ENCODE results near the gene GPR55.

Gene GPR55

DNA sequence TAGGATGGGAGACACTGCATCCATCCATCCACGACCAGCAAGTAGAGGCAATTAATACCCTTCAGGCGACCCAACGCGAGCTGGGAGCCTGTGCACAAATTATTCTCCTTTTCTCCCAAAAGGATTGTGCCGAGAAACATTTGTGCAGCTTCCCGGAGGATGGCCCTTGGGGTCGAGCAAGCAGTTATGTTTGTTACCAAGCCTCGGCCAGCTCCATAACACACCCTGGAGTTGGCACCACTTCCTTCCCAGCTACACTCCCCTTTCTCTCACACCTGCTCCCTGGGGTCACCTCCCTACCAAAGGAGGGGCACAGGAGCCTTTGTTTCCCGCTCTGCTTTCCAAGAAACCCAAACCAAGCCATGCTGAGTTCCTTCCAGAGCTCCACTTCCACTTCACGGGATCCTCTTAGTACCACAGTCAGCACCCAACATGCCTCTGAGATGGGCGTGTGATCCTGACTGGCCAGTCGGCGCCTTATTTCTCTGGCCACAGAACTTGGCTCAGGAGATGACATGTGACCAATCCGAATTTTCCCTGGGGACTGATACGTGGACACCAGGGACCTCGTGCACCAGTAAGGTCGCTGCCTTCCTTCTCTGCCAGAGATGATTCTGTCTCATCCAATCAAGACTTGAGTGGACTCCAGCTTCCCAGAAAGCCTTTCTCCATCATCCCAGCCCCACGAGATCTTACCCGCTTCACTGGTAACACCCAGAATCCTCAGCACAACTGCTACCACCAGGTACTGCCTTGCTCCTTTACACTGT lies 28.5 kb downstream of the GPR55 start:
- H3K36me3 Mint-ChIP-seq (ENCODE audit: low read depth): no peaks in the 10 kb centered on the region
- no peak overlapping the region for H3K27ac Mint-ChIP-seq
- H3K4me1 Mint-ChIP-seq (ENCODE audit: low read depth): peaks cover 2% of the 10 kb centered on the region
- no peak overlapping the region for H3K4me3 Mint-ChIP-seq
- H3K9me3 Mint-ChIP-seq: no peaks in the 10 kb centered on the region
- H3K27me3 Mint-ChIP-seq (ENCODE audit: low read depth): peaks cover 35% of the 10 kb centered on the region

DNA sequence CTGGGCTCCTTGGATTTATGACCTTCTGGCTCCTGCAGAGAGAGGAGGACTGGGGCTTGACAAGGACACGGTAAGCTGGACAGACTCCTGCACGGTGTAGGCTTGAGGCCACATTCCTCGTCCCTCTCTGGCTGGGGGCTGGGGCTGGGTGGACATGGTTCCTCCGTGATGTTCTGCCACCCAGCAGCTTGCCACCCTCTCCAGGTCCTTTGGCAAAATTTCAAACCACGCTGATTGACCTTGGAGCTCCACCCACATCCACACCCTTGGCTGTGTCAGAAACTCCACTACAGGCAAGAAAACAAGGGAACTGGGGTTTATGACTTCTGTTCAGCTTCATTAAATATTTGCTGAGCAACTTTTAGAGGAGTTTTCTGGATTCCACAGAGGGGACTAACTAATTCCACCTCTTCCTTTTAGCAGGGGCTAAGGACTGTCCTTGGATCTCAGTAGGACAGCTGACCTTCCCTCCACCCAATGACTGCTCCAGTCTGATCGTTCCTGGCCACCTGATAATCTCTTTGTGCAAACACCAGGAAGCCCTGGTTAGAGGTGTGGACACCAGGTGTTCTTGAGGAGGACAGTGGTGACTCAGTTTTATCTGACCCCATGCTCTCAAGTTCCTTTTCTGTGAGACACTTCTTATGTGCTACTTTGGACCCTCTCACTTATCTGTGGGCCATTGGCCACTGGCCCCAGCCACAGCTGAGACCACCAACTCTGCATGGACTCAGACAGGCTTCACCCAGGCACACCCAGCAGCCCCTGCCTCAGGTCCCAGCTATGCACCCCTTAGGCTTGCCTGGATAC lies 29.3 kb downstream of the GPR55 start:
- peaks cover 2% of the 10 kb centered on the region for H3K4me1 Mint-ChIP-seq (ENCODE audit: low read depth)
- H3K27ac Mint-ChIP-seq: no peak overlapping the region
- no peak overlapping the region for H3K4me3 Mint-ChIP-seq
- H3K36me3 Mint-ChIP-seq (ENCODE audit: low read depth): no peaks in the 10 kb centered on the region
- peaks cover 42% of the 10 kb centered on the region for H3K27me3 Mint-ChIP-seq (ENCODE audit: low read depth)
- H3K9me3 Mint-ChIP-seq: no peaks in the 10 kb centered on the region

DNA sequence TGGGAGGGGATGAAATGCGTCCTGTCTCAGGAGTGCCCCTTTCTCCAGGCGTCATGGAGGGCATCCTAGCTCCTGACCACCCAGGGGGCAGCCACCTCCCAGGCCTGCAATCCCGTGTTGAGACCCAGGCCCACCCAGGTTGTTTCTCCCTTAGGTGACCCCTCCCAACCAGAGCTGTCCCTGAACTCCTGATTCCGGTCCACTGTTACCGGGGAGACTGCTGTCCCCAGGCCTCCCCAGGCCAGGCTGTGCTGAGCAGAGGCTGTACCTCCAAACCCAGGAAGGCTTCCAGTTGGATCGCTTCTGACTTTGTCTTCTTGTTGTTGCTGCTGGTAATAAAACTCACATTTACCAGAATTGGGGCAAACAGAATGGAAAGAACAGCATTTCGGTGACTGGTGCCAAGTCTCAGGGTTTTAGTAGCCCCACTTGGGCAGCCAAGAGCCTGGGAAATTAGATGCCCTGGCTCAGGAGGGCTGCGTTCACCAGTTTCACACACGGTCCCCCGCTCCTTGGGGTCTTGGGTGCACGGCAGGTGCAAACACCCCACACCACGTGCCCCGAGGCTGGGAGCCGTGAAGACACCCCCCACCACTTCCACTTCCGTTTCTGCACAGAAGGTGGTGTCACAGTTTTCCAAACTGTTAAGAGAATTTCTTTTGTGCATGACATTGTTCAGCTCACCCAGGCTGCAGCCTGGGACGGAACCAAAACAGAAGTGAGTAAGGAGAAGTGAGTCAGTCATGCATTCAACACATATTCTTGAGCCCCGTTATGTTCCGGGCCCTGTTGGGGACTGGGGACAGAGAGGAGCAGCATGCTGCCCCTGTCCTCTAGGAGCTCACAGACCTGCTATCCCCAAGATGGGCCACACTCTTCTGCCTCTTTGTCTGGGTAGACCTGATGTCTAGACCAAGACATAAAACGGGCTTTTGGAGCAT lies 30.9 kb downstream of the GPR55 start:
- Mint-ChIP-seq H3K4me3 (no peak overlapping the region), H3K9me3 (no peaks in the 10 kb centered on the region), H3K36me3 (ENCODE audit: low read depth) (no peaks in the 10 kb centered on the region), H3K4me1 (ENCODE audit: low read depth) (peaks cover 2% of the 10 kb centered on the region), H3K27ac (no peak overlapping the region), H3K27me3 (ENCODE audit: low read depth) (peaks cover 39% of the 10 kb centered on the region)

- Mint-ChIP-seq H3K27me3 (ENCODE audit: low read depth) (peaks cover 39% of the 10 kb centered on the region), H3K27ac (no peak overlapping the region), H3K9me3 (no peaks in the 10 kb centered on the region), H3K4me1 (ENCODE audit: low read depth) (peaks cover 2% of the 10 kb centered on the region), H3K4me3 (no peak overlapping the region), H3K36me3 (ENCODE audit: low read depth) (no peaks in the 10 kb centered on the region)
Observed at GRCh38 chr2:230893338-230893737, 31.7 kb downstream of the GPR55 start.

DNA sequence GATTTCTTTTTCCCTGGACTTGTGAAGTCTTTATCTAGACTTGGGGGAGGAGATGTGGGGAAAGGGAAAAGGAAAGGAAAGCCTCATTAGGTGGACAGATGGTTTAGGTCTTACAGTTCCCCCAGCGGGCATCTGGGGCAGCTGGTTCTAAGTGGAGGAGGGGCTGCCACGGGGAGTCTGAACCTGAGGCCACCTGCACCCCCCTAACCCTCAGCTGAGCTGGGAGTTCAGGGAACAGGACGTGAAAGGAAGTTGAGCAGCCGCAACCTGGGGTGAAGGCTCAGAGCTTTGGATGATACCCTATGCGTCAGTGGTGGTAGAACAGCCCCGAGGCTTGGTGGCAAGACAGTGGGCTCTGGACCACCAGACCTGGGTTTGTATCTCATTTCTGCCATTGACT lies 33.5 kb downstream of the GPR55 start:
- H3K27ac Mint-ChIP-seq: no peak overlapping the region
- no peaks in the 10 kb centered on the region for H3K9me3 Mint-ChIP-seq
- H3K27me3 Mint-ChIP-seq (ENCODE audit: low read depth): peaks cover 28% of the 10 kb centered on the region
- H3K36me3 Mint-ChIP-seq (ENCODE audit: low read depth): no peaks in the 10 kb centered on the region
- H3K4me3 Mint-ChIP-seq: no peak overlapping the region
- peaks cover 2% of the 10 kb centered on the region for H3K4me1 Mint-ChIP-seq (ENCODE audit: low read depth)

DNA sequence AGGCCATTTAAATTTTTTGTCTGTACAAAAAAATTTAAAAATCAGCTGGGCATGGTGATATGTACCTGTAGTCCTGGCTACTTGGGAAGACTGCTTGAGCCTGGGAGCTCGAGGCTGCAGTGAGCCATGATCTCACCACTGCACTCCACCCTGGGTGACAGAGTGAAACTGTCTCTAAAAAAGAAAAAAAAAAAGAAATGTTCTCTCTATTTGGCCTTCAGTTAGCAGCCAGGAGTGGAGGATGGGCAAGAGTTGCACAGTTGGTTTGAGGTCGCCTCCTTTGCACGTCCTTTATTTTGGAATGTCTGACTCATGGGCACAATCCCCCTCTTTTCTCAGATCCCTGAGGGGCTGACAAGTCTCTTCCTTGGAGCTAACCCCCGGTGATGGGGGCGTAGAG lies 34.0 kb downstream of the GPR55 start:
- Mint-ChIP-seq H3K9me3 (no peaks in the 10 kb centered on the region), H3K27me3 (ENCODE audit: low read depth) (peaks cover 27% of the 10 kb centered on the region), H3K4me3 (no peak overlapping the region), H3K36me3 (ENCODE audit: low read depth) (no peaks in the 10 kb centered on the region), H3K4me1 (ENCODE audit: low read depth) (peaks cover 2% of the 10 kb centered on the region), H3K27ac (no peak overlapping the region)

DNA sequence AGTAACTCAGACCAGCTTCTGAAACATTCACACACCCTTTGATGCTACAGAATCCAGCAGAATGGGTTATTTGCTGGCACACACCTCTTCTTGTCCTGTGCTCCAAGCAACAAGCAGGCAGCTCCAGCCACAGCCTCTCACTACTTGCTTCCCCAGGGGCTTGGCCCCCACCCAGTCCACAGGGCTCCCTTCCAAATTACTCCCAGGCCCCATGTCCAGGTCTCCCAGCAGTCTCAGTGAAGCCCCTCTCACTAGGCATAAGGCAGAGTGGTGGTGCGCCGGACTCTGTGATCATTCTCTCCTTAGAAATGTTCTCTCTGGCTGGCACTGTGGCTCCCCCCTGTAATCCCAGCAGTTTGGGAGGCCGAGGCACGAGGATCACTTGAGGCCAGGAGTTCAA lies 34.4 kb downstream of the GPR55 start:
- H3K4me3 Mint-ChIP-seq: no peak overlapping the region
- H3K27me3 Mint-ChIP-seq (ENCODE audit: low read depth): peaks cover 27% of the 10 kb centered on the region
- no peaks in the 10 kb centered on the region for H3K36me3 Mint-ChIP-seq (ENCODE audit: low read depth)
- no peaks in the 10 kb centered on the region for H3K9me3 Mint-ChIP-seq
- no peak overlapping the region for H3K27ac Mint-ChIP-seq
- peaks cover 2% of the 10 kb centered on the region for H3K4me1 Mint-ChIP-seq (ENCODE audit: low read depth)

- Mint-ChIP-seq H3K27ac (no peak overlapping the region), H3K4me3 (no peak overlapping the region), H3K9me3 (no peaks in the 10 kb centered on the region), H3K4me1 (ENCODE audit: low read depth) (peaks cover 2% of the 10 kb centered on the region), H3K36me3 (ENCODE audit: low read depth) (no peaks in the 10 kb centered on the region), H3K27me3 (ENCODE audit: low read depth) (peaks cover 27% of the 10 kb centered on the region)
Observed at GRCh38 chr2:230889911-230890601, 35.0 kb downstream of the GPR55 start.

DNA sequence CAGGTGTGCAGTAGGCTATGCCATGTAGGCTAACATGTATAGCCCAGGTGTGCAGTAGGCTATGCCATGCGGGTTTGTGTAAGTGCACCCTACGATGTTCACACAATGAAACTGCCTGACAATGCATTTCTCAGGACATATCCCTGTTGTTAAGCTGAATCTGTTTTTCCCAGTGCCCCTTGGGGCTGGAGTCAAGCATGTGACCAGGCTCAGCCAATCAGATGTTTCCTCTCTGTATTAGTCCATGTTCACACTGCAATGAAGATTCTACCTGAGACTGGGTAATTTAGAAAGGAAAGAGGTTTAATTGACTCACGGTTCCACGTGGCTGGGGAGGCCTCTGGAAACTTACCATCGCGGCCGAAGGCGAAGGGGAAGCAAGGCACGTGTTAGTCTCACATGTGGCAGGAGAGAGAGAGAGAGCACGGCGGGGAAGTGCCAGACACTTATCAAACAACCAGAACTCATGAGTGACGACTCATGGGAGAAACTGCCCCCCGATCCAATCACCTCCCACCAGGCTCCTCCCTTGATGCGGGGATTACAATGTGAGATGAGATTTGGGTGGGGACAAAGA lies 36.1 kb downstream of the GPR55 start:
- Mint-ChIP-seq H3K9me3 (no peaks in the 10 kb centered on the region), H3K27ac (no peak overlapping the region), H3K4me1 (ENCODE audit: low read depth) (no peaks in the 10 kb centered on the region), H3K27me3 (ENCODE audit: low read depth) (peaks cover 32% of the 10 kb centered on the region), H3K4me3 (no peak overlapping the region), H3K36me3 (ENCODE audit: low read depth) (no peaks in the 10 kb centered on the region)

DNA sequence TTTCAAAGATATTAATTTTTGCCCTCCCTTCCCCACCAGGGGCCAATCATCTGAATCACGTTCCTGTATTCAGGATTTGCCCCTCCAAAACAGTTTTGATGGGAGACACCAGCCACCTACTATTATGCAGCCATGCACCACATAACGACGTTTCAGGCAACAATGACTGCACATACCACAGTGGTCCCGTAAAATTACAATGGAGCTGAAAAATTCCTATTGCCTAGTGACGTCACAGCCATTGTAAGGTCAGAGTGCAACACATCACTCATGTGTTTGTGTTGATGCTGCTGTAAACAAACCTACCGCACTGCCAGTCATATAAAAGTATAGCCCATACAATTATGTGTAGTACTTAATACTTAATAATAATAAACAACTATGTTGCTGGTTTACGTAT lies 37.7 kb downstream of the GPR55 start:
- H3K9me3 Mint-ChIP-seq: no peaks in the 10 kb centered on the region
- H3K27me3 Mint-ChIP-seq (ENCODE audit: low read depth): peaks cover 26% of the 10 kb centered on the region
- no peaks in the 10 kb centered on the region for H3K4me1 Mint-ChIP-seq (ENCODE audit: low read depth)

DNA sequence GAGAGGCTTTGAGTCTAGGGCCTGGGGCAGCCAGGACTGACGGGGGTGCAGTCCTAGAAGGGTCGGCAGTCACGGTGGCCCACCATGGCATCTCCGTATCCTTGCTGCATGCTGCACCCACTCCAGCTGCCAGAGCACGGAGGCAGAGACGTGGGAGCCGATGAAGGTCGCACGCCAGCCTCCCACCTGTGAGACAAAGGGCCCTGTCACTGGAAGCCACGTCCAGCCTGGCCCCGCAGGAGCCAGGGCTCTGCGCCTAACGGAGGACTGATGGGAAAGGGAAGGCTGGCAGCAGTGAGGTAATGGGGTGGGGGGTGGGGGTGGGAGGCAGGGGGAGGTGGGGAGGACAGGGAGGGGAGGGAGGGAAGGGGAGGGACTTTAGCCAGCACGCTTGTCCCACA lies 38.4 kb downstream of the GPR55 start:
- H3K9me3 Mint-ChIP-seq: no peaks in the 10 kb centered on the region

More for the DNA sequence above, 37.7 kb downstream of the GPR55 start:
- no peak overlapping the region for H3K27ac Mint-ChIP-seq
- no peaks in the 10 kb centered on the region for H3K36me3 Mint-ChIP-seq (ENCODE audit: low read depth)
- H3K4me3 Mint-ChIP-seq: no peak overlapping the region

DNA sequence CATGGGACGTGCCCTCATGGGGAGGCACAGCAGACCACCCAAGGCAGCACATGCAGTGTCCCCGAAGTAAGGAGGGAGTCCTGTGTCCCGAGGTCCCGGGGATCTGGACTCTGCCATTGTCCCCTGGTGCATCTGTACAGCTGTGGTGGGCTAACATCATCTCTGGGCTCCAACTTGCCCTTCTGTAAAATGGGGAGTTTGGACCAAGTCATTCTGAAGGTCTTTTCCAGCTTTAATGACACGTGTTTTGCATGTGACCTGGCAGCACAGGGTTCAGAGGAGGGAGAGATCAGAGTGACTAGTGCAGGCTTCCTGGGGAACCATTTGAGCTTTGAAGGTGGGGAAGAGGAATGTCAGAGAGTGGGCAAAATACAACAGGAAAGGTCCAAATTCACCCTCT lies 38.8 kb downstream of the GPR55 start:
- no peaks in the 10 kb centered on the region for H3K4me1 Mint-ChIP-seq (ENCODE audit: low read depth)
- H3K9me3 Mint-ChIP-seq: no peaks in the 10 kb centered on the region
- peaks cover 25% of the 10 kb centered on the region for H3K27me3 Mint-ChIP-seq (ENCODE audit: low read depth)
- H3K27ac Mint-ChIP-seq: no peak overlapping the region
- H3K4me3 Mint-ChIP-seq: no peak overlapping the region
- H3K36me3 Mint-ChIP-seq (ENCODE audit: low read depth): no peaks in the 10 kb centered on the region

More for the DNA sequence above, 38.4 kb downstream of the GPR55 start:
- Mint-ChIP-seq H3K36me3 (ENCODE audit: low read depth) (no peaks in the 10 kb centered on the region), H3K4me1 (ENCODE audit: low read depth) (no peaks in the 10 kb centered on the region), H3K27me3 (ENCODE audit: low read depth) (peaks cover 29% of the 10 kb centered on the region), H3K4me3 (no peak overlapping the region), H3K27ac (no peak overlapping the region)

- Mint-ChIP-seq H3K9me3 (no peaks in the 10 kb centered on the region), H3K4me3 (no peak overlapping the region), H3K27ac (no peak overlapping the region), H3K4me1 (ENCODE audit: low read depth) (no peaks in the 10 kb centered on the region), H3K27me3 (ENCODE audit: low read depth) (peaks cover 21% of the 10 kb centered on the region), H3K36me3 (ENCODE audit: low read depth) (no peaks in the 10 kb centered on the region)
Observed at GRCh38 chr2:230885463-230886130, 39.4 kb downstream of the GPR55 start.

Measured in T-helper 1 cell treated with Interleukin-12 subunit alpha and Interleukin-12 subunit beta and Interleukin-4 antibody, amounts not matched to agents 30 μg/mL and 1 μg/mL, for 36 hours (primary cell).